Testis (tissue), 3 donors: Measurements from ENCODE around the gene CFAP58. TPM values are rescaled to one million over a fixed set of nuclear protein-coding genes. Genes with fewer than 3 reads are reported as not detected.
A peak's percentile ranks its signal among the peaks of the same experiment; 100 is the strongest.

Experiments used
- DNase-seq: peaks from one replicate; pipeline ENCODE4 v3.0.0-alpha.2; 2019
- H3K27ac ChIP-seq, 2 donors: fragments of 200-600 bp; sonication (generic); one replicate each; pipeline ENCODE4 v1.5.1; 2019
- H3K27me3 ChIP-seq: fragments of 200-600 bp; sonication (generic); one replicate; pipeline ENCODE4 v1.5.1; 2019
- H3K36me3 ChIP-seq: fragments of 200-600 bp; sonication (generic); one replicate; pipeline ENCODE4 v1.5.1; 2017; ENCODE audit warnings: low read depth; ENCODE audit errors: missing control alignments
- H3K4me1 ChIP-seq: fragments of 200-600 bp; sonication (generic); one replicate; pipeline ENCODE4 v1.5.1; 2019
- H3K4me3 ChIP-seq, 2 donors: fragments of 200-600 bp; sonication (generic); one replicate each; pipeline ENCODE4 v1.5.1; 2017 to 2019
- H3K9me3 ChIP-seq: fragments of 200-600 bp; sonication (generic); one replicate; pipeline ENCODE4 v1.5.1; 2017
- CTCF ChIP-seq, 3 experiments: fragments of 450-650 bp in 2 of 3; fragments of 200-600 bp in 1 of 3; sonication (generic) in 1 of 3; IDR thresholded peaks; one replicate each; pipeline ENCODE4 v1.5.1; 2016 to 2019; ENCODE audit warnings: antibody characterized with exemption in 3 of 3, mild to moderate bottlenecking in 2 of 3, moderate library complexity in 1 of 3
- POLR2A ChIP-seq: fragments of 450-650 bp; IDR thresholded peaks from one replicate; pipeline ENCODE4 v1.6.1; 2017; ENCODE audit warnings: antibody characterized with exemption, mild to moderate bottlenecking, moderate library complexity
- WGBS, 2 donors: methylation state at CpG; one replicate each; pipeline ENCODE4 v1.1.5; 2018; 5-methylcytosine and 5-hydroxymethylcytosine counted together
- intact Hi-C: fragments of 100-400 bp; cut with DNase I; formaldehyde crosslinking; loops from one replicate; pipeline ENCODE4 v1.15.1; 2023; ENCODE audit warnings: low total_unique reads
- polyA plus RNA-seq: library from polyadenylated mRNA; stranded (reverse); fragments of 350-450 nt; fragmentation: Illumina TruSeq; extraction: RNeasy Lipid Tissue Mini Kit (QIAGEN cat#74804); gene quantifications from one replicate; pipeline ENCODE4 v1.2.3, GENCODE V29; 2014; ENCODE audit warnings: low read depth, low replicate concordance; ENCODE audit not compliant: insufficient read depth
- total RNA-seq, 2 donors: library from RNA; depleted of rRNA; stranded (reverse); fragments of >200 nt; gene quantifications; one replicate each; pipeline ENCODE4 v1.2.3, GENCODE V29; 2016

Gene CFAP58
- total and polyA plus RNA-seq, 3 donors from 2014 or later, result 10.1 to 16.3 (median 14.6) TPM

- 17 to 22% methylated on average over 3 of the region's 3 CpGs for WGBS, 2 donors
- Histone ChIP-seq H3K27ac (peak overlapping the region; percentile 69 to 88), H3K27me3 (no peaks in the 10 kb centered on the region), H3K4me3 (no peak overlapping the region), H3K36me3 (no peaks in the 10 kb centered on the region), H3K9me3 (no peaks in the 10 kb centered on the region), H3K4me1 (peaks cover 84% of the 10 kb centered on the region)
- intact Hi-C loops, result no loop called here
- no peak for DNase-seq
- TF ChIP-seq POLR2A, result no peak
- no peak for TF ChIP-seq CTCF (IDR thresholded peaks at IDR 0.05)
These were observed 25.1 kb upstream of the CFAP58 start for GRCh38 chr10:104328646-104328895.

- 34 to 39% methylated on average over 13 to 15 of the region's 15 CpGs for WGBS, 2 donors
- intact Hi-C loops, result no loop called here
- TF ChIP-seq POLR2A (no peak), CTCF (IDR thresholded peaks at IDR 0.05) (no peak)
These were observed 24.5 kb upstream of the CFAP58 start for GRCh38 chr10:104328896-104329710.

GRCh38 chr10:104329735-104330134 is 23.9 kb upstream of the CFAP58 start:
- no peak for DNase-seq
- Histone ChIP-seq H3K4me1 (peaks cover 85% of the 10 kb centered on the region), H3K27me3 (no peaks in the 10 kb centered on the region), H3K9me3 (no peaks in the 10 kb centered on the region), H3K27ac (peak overlapping the region; percentile 69 to 88), H3K36me3 (no peaks in the 10 kb centered on the region), H3K4me3 (no peak overlapping the region)
- WGBS, 2 donors, result 57 to 68% methylated on average over 3 of the region's 3 CpGs
- TF ChIP-seq POLR2A (no peak), CTCF (IDR thresholded peaks at IDR 0.05) (no peak)
- intact Hi-C loops, result no loop called here

More at GRCh38 chr10:104328896-104329710, 24.5 kb upstream of the CFAP58 start:
- peak; percentile 74 for DNase-seq
- Histone ChIP-seq H3K36me3 (no peaks in the 10 kb centered on the region), H3K4me1 (peaks cover 85% of the 10 kb centered on the region), H3K27me3 (no peaks in the 10 kb centered on the region), H3K9me3 (no peaks in the 10 kb centered on the region), H3K4me3 (no peak overlapping the region), H3K27ac (peak overlapping the region; percentile 69 to 88)

GRCh38 chr10:104330168-104331110 is 23.2 kb upstream of the CFAP58 start:
- H3K27ac ChIP-seq, result peak overlapping the region; percentile 69 to 88
- no peak for TF ChIP-seq CTCF (IDR thresholded peaks at IDR 0.05)
- DNase-seq, result peak; percentile 84
- H3K4me3 ChIP-seq, result no peak overlapping the region
- peaks cover 81% of the 10 kb centered on the region for H3K4me1 ChIP-seq
- no peaks in the 10 kb centered on the region for H3K36me3 ChIP-seq
- H3K27me3 ChIP-seq, result no peaks in the 10 kb centered on the region
- no peaks in the 10 kb centered on the region for H3K9me3 ChIP-seq
- 24 to 35% methylated on average over 8 of the region's 8 CpGs for WGBS, 2 donors
- intact Hi-C loops, result no loop called here
